Skeletal muscle tissue (tissue), 4 donors: ENCODE data around the gene PPP1R12B. TPM values are rescaled to one million over a fixed set of nuclear protein-coding genes. Genes with fewer than 3 reads are reported as not detected.

ENCODE experiments used
- H3K27ac ChIP-seq: one replicate; pipeline ENCODE4 v1.7.0; 2013; ENCODE audit warnings: mild to moderate bottlenecking, low read depth, low read length, inconsistent platforms
- H3K27me3 ChIP-seq, 3 donors: one replicate each; pipeline ENCODE4 v1.7.0; 2013; ENCODE audit warnings: low read length in 3 of 3; ENCODE audit not compliant: control insufficient read depth in 3 of 3, insufficient read depth in 3 of 3
- H3K36me3 ChIP-seq, 3 donors: one replicate each; pipeline ENCODE4 v1.7.0; 2013; ENCODE audit warnings: low read length in 3 of 3; ENCODE audit not compliant: control insufficient read depth in 3 of 3, insufficient read depth in 3 of 3
- H3K4me1 ChIP-seq, 3 donors: one replicate each; pipeline ENCODE4 v1.7.0; 2013; ENCODE audit warnings: low read length in 3 of 3, mild to moderate bottlenecking in 3 of 3; ENCODE audit not compliant: control insufficient read depth in 3 of 3, insufficient read depth in 3 of 3
- H3K4me3 ChIP-seq, 3 donors: one replicate each; pipeline ENCODE4 v1.7.0; 2013; ENCODE audit warnings: low read length in 3 of 3
- H3K9ac ChIP-seq, 3 donors: one replicate each; pipeline ENCODE4 v1.7.0; 2013; ENCODE audit warnings: low read length in 3 of 3, mild to moderate bottlenecking in 3 of 3, moderate library complexity in 2 of 3, low read depth in 1 of 3
- H3K9me3 ChIP-seq, 3 donors: one replicate each; pipeline ENCODE4 v1.7.0; 2013; ENCODE audit warnings: low read length in 3 of 3; ENCODE audit not compliant: control insufficient read depth in 3 of 3
- total RNA-seq: library from RNA; depleted of rRNA; stranded (reverse); fragments of >200 nt; gene quantifications from one replicate; pipeline ENCODE4 v1.2.3, GENCODE V29; 2014
- donor health status: Osteomylitis.

PPP1R12B gene
- total RNA-seq, 1 donor from 2014 or later = 73.6 TPM

GRCh38 chr1:202588503-202589189 is 240.1 kb downstream of the PPP1R12B start:
- H3K27me3 ChIP-seq = no peaks in the 10 kb centered on the region

GRCh38 chr1:202589190-202589930 is 240.9 kb downstream of the PPP1R12B start:
- Histone ChIP-seq H3K4me3 (peak overlapping the region in 1 of 3 donors; percentile 57), H3K36me3 (peaks cover 2 to 12% (median 2%) of the 10 kb centered on the region in 3 donors), H3K4me1 (peaks cover 45 to 75% (median 64%) of the 10 kb centered on the region in 3 donors), H3K27ac (peak overlapping the region; percentile 89), H3K27me3 (no peaks in the 10 kb centered on the region), H3K9ac (peak overlapping the region; percentile 35 to 71 (median 68)), H3K9me3 (no peaks in the 10 kb centered on the region)

More at GRCh38 chr1:202588503-202589189, 240.1 kb downstream of the PPP1R12B start:
- peak overlapping the region in 1 of 3 donors; percentile 1 for H3K4me3 ChIP-seq
- H3K27ac ChIP-seq = peak overlapping the region; percentile 89
- H3K9me3 ChIP-seq = no peaks in the 10 kb centered on the region
- peak overlapping the region in 1 of 3 donors; percentile 27 for H3K9ac ChIP-seq
- peaks cover 45 to 73% (median 57%) of the 10 kb centered on the region in 3 donors for H3K4me1 ChIP-seq
- peaks cover 3 to 7% (median 3%) of the 10 kb centered on the region in 3 donors for H3K36me3 ChIP-seq

GRCh38 chr1:202590126-202590525 is 241.6 kb downstream of the PPP1R12B start:
- Histone ChIP-seq H3K36me3 (peaks cover 0 to 7% (median 2%) of the 10 kb centered on the region in 3 donors), H3K27me3 (no peaks in the 10 kb centered on the region), H3K4me1 (peaks cover 45 to 75% (median 64%) of the 10 kb centered on the region in 3 donors), H3K9me3 (no peaks in the 10 kb centered on the region), H3K27ac (peak overlapping the region; percentile 89), H3K4me3 (no peak overlapping the region), H3K9ac (peak overlapping the region in 1 of 3 donors; percentile 68)

GRCh38 chr1:202590975-202591411 is 242.5 kb downstream of the PPP1R12B start:
- no peak overlapping the region for H3K4me3 ChIP-seq
- H3K27ac ChIP-seq = no peak overlapping the region
- H3K36me3 ChIP-seq = peaks cover 0 to 7% (median 2%) of the 10 kb centered on the region in 3 donors
- H3K4me1 ChIP-seq = peaks cover 40 to 70% (median 60%) of the 10 kb centered on the region in 3 donors
- no peaks in the 10 kb centered on the region for H3K9me3 ChIP-seq
- peak overlapping the region in 1 of 3 donors; percentile 47 for H3K9ac ChIP-seq
- H3K27me3 ChIP-seq = no peaks in the 10 kb centered on the region

DNA sequence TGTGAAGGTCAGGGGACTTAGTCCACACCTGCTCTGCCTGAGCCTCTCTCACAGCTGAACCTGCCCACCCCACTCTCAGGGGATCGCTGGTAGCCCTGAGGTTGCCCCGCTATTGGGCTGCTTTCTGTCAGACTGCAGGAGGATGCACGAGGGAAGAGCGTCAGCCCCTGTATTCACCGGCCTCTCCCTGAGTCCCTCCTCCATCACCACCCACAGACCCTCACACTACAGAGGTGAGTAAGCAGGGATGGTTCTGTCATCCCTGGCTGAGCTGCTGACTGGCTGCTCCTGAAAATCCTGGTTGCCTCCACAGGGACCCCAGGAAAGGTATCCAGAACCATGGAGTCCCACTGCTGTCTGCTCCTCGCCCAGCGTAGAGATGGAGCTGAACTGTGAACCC is 243.0 kb downstream of the PPP1R12B start:
- Histone ChIP-seq H3K9me3 (no peaks in the 10 kb centered on the region), H3K27me3 (no peaks in the 10 kb centered on the region), H3K9ac (no peak overlapping the region), H3K27ac (no peak overlapping the region), H3K4me3 (no peak overlapping the region), H3K36me3 (peaks cover 0 to 7% (median 2%) of the 10 kb centered on the region in 3 donors), H3K4me1 (peaks cover 35 to 65% (median 55%) of the 10 kb centered on the region in 3 donors)

GRCh38 chr1:202592146-202592545 is 243.6 kb downstream of the PPP1R12B start:
- peaks cover 33 to 64% (median 51%) of the 10 kb centered on the region in 3 donors for H3K4me1 ChIP-seq
- peaks cover 0 to 7% (median 2%) of the 10 kb centered on the region in 3 donors for H3K36me3 ChIP-seq
- H3K27me3 ChIP-seq = no peaks in the 10 kb centered on the region
- H3K27ac ChIP-seq = no peak overlapping the region
- H3K4me3 ChIP-seq = no peak overlapping the region
- no peaks in the 10 kb centered on the region for H3K9me3 ChIP-seq
- no peak overlapping the region for H3K9ac ChIP-seq

DNA sequence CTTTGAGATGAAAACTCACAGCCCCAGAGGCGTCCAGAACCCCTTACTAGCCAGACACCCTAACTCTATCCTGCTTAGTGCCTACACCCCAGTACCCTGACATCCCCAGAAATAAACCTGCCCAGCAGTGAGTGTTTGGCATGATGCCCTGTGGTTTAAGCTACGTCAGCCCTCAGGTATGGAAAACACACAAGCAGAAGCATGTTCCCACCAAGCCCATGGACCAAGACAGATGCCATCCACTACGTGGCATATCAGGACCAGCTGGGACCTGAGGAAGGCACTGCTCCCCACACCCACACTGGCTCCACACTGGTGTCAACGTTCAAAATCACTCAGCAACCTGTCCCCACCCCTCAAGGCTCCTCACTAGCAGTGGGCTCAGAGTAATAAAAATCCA is 245.3 kb downstream of the PPP1R12B start:
- H3K4me1 ChIP-seq = peaks cover 19 to 48% (median 35%) of the 10 kb centered on the region in 3 donors
- H3K9ac ChIP-seq = no peak overlapping the region
- no peaks in the 10 kb centered on the region for H3K9me3 ChIP-seq
- H3K4me3 ChIP-seq = no peak overlapping the region
- no peaks in the 10 kb centered on the region for H3K27me3 ChIP-seq
- H3K36me3 ChIP-seq = peaks cover 0 to 7% (median 2%) of the 10 kb centered on the region in 3 donors
- H3K27ac ChIP-seq = no peak overlapping the region

- H3K9me3 ChIP-seq = no peaks in the 10 kb centered on the region
- no peak overlapping the region for H3K27ac ChIP-seq
- H3K36me3 ChIP-seq = peaks cover 3 to 11% (median 11%) of the 10 kb centered on the region in 3 donors
- H3K9ac ChIP-seq = no peak overlapping the region
- H3K4me1 ChIP-seq = peaks cover 9 to 27% (median 23%) of the 10 kb centered on the region in 3 donors
- no peak overlapping the region for H3K4me3 ChIP-seq
- H3K27me3 ChIP-seq = no peaks in the 10 kb centered on the region
Measured at GRCh38 chr1:202596638-202597037, 248.1 kb downstream of the PPP1R12B start.

DNA sequence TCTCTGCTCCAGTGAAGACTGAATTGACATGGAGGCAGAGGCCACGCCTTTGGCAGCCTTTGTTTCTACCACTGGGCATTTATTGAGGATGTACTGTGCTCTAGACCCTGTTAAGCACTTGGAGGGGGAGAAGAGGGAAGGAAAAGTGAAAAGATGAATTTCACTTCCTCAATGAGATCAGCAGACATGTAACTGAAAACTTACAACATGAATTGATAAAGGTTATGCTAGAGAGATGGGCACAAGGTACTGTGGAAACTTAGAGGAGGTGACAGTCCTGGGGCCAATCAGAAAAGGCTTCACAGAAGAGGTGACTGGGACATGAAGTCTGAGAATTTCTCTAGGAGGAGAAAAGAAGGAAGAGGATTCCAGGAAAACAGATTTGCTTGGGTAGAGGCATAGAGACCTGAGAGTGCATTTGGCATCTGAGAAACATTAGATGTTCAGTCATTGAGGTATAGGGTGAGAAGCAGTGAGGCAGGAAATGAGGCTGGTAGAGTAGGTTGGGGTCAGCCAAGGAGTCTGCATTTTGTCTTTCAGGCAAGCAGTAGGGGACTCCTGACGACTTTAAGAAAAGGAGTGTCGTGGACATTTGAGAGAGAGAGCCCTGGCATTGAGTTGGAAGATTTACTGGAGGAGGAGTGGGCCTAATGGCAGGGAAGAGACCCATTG is 248.7 kb downstream of the PPP1R12B start:
- H3K4me3 ChIP-seq = no peak overlapping the region
- peaks cover 6 to 14% (median 11%) of the 10 kb centered on the region in 3 donors for H3K36me3 ChIP-seq
- H3K4me1 ChIP-seq = peaks cover 9 to 23% (median 17%) of the 10 kb centered on the region in 3 donors
- no peak overlapping the region for H3K9ac ChIP-seq
- no peak overlapping the region for H3K27ac ChIP-seq
- no peaks in the 10 kb centered on the region for H3K27me3 ChIP-seq
- no peaks in the 10 kb centered on the region for H3K9me3 ChIP-seq
